GM21526 (cell line): ENCODE results near the gene THSD7A.

Source experiments
- ATAC-seq: cut with Tn5 transposase; IDR thresholded peaks from one replicate; pipeline ENCODE4 v1.9.1; 2021; ENCODE audit warnings: moderate library complexity; ENCODE audit not compliant: unreplicated experiment, low FRiP score

Gene THSD7A

GRCh38 chr7:11751807-11752389 is 80.1 kb downstream of the THSD7A start:
- ATAC-seq = no peak

GRCh38 chr7:11751315-11751714 is 80.7 kb downstream of the THSD7A start:
- ATAC-seq = no peak

- ATAC-seq = no peak
Observed at GRCh38 chr7:11750191-11750590, 81.8 kb downstream of the THSD7A start.

- no peak for ATAC-seq
Observed at GRCh38 chr7:11749629-11750028, 82.4 kb downstream of the THSD7A start.

GRCh38 chr7:11748884-11749283 is 83.1 kb downstream of the THSD7A start:
- ATAC-seq = no peak

GRCh38 chr7:11747715-11748485 is 84.1 kb downstream of the THSD7A start:
- no peak for ATAC-seq

GRCh38 chr7:11746591-11746990 is 85.4 kb downstream of the THSD7A start:
- no peak for ATAC-seq

GRCh38 chr7:11743548-11743947 is 88.5 kb downstream of the THSD7A start:
- ATAC-seq = no peak

GRCh38 chr7:11743016-11743415 is 89.0 kb downstream of the THSD7A start:
- ATAC-seq = no peak

GRCh38 chr7:11742496-11742895 is 89.5 kb downstream of the THSD7A start:
- no peak for ATAC-seq

GRCh38 chr7:11737723-11738122 is 94.3 kb downstream of the THSD7A start:
- no peak for ATAC-seq

GRCh38 chr7:11732207-11732606 is 99.8 kb downstream of the THSD7A start:
- ATAC-seq = no peak

GRCh38 chr7:11730725-11731124 is 101.3 kb downstream of the THSD7A start:
- no peak for ATAC-seq

GRCh38 chr7:11727864-11728263 is 104.1 kb downstream of the THSD7A start:
- no peak for ATAC-seq

GRCh38 chr7:11726794-11727155 is 105.2 kb downstream of the THSD7A start:
- no peak for ATAC-seq

GRCh38 chr7:11726001-11726793 is 105.8 kb downstream of the THSD7A start:
- no peak for ATAC-seq

GRCh38 chr7:11716185-11716584 is 115.8 kb downstream of the THSD7A start:
- ATAC-seq = no peak

GRCh38 chr7:11714676-11715075 is 117.3 kb downstream of the THSD7A start:
- no peak for ATAC-seq

GRCh38 chr7:11714205-11714604 is 117.8 kb downstream of the THSD7A start:
- ATAC-seq = no peak

GRCh38 chr7:11713352-11713751 is 118.6 kb downstream of the THSD7A start:
- ATAC-seq = no peak

GRCh38 chr7:11710377-11710776 is 121.6 kb downstream of the THSD7A start:
- ATAC-seq = no peak

- no peak for ATAC-seq
Observed at GRCh38 chr7:11709196-11709595, 122.8 kb downstream of the THSD7A start.
